Central memory CD4-positive, alpha-beta T cell (primary cell): Measurements from ENCODE around the gene TMEM54.

Experiments used
- DNase-seq: peaks from one replicate; pipeline ENCODE4 v3.0.0; 2022
- total RNA-seq, 3 experiments: gene quantifications; one replicate each; lab custom pipeline; 2026; lab: John Stamatoyannopoulos, UW

The TMEM54 gene, protein sequence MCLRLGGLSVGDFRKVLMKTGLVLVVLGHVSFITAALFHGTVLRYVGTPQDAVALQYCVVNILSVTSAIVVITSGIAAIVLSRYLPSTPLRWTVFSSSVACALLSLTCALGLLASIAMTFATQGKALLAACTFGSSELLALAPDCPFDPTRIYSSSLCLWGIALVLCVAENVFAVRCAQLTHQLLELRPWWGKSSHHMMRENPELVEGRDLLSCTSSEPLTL
- total RNA-seq = 0 to 0.21 (median 0.19) reads per million in 3 experiments

DNA sequence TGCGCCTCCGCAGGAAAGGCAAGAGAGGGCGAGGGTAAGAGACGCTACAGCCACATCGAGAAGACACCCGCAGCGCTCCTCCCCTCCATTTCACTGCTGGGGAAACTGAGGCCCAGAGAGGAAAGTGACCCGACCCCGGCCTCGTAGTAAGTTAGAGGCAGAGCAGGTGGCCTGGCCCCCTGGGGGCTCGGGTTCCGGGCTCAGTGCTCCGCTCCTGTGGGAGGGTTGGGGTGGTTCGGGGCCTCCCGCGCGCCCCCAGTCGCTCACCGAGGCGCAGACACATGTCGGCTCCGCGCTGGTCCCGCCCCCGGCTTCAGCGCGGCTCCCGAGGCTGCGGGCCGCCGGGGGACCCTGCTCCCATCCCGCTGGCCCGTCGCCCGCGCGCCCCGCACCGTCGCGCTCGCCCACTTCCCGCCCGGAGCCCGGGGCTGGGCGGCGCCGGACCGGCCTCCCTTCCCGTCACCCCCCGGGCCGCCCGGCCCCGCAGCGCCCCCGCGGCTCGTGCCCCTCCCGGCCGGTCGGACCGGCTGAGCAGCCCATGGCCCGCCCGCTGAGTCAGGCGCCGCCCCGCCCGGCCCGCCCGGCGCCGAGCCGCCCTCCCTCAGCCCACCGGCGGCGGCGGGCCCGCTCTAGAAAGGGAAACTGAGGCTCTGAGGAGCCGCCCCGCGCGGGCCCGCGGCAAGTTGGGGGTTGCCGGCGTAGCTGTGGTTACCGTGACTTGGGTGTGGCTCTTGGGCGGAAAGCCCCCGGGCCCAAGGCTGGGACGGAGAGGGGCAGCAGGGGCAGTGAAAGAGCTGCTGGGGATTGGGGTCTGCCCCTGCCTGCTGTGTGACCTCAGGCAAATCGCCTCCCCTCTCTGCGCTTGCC lies at the start of gene TMEM54:
TMEM54 (minus strand) TSS at position 434 of the 867 bp plus-strand sequence; CDS start at position 283, 151 bp downstream.
- DNase-seq = no peak

DNA sequence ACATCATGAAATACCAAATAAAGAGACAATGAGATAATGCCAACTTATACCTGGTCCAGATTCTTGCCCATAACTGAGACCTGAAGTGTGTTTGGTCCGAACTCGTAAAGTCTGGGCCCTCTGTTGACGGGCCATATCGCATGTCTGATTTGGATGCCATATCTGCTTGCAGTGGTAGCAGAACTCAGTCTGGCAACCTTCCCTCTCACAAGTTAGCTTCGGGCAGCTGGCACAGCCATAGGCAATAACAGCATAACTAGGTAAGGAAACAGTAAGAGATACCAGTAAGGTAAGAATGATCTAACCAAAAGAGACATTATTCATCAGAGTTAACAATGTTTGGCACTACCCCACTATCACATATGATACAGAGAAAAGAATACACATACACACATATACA lies 48.3 kb upstream of the TMEM54 start:
- DNase-seq = no peak

DNA sequence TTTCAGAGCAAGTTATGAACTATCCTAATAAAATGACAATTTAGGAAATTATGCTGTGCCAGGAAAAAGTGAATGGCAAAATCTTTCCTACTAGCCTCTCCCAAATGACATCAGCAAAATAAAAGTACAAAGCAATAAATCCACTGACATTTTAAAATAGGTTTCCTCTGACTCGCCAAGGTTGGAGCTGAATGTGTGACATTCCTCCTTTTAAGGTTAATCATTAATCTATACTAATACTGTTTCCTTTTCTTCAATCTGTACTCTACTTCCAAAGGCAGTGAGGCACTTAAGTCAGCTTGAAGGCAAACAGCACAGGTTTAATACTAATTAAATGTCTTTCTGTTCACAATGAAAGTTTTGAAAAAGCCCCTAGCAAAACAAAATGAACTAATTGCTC lies 47.7 kb upstream of the TMEM54 start:
- DNase-seq = no peak

DNA sequence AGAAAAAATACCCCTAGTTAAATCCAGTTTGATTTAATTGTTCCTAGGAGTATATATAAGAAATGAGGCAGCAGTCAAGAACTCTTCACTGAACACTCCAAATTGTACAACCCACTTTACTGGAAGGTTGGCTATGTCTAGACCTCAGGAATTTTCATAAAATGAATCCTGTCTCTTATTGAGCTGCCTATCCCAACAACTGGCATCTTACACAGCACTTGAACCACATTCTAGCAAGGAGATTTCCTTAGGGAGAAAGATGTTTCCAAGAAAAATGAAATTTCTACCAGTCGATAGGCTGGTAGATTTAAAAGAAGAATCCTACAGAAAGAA lies 47.2 kb upstream of the TMEM54 start:
- no peak for DNase-seq

DNA sequence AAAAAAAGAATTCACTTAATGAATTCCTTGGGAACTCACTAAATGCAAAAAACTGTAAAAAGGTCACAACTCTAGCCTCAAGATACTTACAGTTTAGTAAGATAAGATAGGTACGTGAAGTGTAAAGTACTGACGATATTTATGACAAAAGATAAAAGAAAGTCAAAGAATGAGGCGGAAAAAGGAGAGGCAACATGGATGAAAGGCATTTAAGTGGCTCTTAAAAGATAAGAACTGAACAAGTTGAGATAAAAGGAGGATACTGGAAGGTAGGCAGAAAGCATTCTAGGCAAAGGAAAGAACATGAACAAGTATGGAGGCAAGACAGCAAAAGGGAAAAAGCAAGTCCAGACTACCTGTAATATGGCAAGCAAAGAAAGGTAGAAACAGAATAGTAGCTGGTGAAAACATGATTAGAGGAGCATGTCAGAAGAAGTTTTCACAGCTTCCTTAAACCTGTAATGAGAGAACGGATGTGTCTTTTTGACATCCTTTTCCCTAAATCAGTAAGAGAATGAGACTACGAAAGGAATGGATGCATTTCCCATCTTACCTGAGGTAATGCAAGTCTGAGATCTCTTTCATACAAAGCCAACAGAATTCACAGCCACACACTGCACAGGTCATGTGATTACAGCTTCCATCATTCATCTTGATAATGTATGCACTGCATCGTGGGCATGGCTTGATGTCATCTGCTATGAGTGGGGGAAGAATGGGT lies 46.6 kb upstream of the TMEM54 start:
- no peak for DNase-seq

DNA sequence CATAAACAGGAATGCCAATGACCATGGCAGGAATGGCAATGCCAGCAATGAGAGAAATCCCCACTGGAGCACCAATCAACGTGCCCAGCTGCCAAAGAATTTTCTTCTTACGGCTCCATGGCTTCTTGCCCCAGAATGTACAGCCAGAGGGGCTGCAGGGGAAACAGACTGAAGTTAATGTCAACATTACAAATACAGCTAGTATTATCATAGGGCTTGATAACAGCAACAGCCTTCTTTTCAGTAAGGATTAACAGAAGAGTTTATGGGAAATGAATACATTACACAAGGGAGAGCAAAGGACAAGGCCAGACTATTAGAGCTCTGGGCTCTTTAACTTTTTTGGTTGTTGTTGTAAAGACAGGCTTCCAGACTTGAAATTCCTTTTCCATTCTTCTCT lies 45.2 kb upstream of the TMEM54 start:
- DNase-seq = no peak

DNA sequence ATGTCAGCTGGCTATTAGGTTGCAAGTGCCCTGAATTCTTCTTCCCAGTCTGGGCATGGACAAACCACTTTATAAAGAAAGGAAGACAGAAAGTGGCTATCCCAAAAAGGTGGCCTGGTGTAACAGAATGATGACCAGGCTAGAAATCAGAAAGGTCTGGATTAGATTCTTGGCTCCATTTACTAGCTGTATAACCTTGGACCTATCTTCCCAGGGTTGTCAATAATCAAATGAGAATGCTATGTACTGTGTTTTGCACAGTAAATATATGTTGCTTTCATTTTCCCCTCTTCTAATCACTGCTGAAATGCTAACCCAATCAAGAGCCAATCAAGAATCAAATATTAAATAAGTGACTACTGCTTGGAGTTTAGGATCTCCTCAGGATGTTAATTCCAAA lies 43.0 kb upstream of the TMEM54 start:
- DNase-seq = no peak

DNA sequence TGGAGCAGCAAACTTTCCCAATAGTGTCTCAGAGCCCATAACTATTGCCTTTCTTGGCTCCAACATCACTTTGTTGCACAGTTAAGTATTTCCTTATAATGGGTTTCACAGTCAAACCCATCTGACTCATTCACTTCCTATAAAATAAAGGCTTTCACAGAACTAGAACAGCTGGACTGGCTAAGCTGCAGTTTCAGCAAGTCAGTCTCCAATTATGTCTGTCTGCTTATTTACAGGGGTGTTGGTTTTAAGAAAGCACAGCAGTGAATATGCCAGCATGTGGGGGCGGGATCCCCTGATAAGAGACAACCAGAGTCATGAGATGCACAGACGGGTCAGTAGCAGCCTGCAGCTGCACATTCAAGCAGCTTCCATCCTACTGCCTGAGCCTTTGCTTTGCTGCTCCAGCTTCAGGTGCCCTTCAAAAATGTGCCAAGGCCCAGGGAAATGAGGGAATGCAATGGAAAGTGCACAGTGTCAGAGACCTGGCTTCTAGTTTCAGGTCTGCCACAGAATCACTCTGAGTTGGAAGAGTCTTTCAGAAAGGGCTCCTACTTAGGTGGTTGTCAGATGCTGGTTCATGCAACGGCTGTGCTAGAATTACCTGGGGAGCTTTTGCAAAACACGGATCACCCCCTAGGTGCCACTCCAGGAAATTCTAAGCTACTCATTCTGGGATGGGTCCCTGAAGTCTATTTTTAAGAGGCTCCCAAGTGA lies 38.6 kb upstream of the TMEM54 start:
- no peak for DNase-seq

DNA sequence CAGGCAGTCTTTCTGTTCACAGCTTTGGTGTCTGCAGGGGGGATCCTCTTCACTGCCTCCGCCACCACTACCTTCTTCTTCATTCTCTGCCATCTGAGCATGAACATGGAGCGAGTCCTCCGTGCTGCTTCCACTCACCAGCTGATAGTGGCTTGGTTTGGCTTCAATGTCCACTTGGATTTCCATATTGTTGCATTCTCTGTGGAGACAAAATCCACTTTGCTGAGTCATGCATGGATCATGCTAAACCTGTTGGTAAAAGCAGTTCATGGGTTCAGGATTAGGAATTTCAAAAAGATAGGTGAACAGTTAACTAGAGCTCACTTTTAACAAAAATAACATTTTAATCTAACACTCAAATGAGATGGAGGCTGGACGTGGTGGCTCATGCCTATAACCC lies 35.9 kb upstream of the TMEM54 start:
- no peak for DNase-seq

DNA sequence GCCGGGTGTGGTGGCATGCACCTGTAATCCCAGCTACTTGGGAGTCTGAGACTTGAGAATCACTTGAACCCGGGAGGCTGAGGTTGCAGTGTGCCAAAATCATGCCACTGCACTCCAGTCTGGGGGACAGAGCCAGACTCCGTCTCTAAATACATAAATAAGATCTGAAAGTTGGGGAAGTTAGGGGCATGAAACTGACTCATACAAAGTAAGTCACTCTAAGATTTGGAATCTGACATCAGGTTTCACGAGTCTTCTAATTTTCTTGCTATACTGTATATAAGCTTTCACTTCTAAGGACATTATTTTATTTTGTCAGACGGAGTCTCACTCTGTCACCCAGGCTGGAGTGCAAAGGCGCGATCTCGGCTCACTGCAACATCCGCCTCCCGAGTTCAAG lies 33.3 kb upstream of the TMEM54 start:
- DNase-seq = no peak

DNA sequence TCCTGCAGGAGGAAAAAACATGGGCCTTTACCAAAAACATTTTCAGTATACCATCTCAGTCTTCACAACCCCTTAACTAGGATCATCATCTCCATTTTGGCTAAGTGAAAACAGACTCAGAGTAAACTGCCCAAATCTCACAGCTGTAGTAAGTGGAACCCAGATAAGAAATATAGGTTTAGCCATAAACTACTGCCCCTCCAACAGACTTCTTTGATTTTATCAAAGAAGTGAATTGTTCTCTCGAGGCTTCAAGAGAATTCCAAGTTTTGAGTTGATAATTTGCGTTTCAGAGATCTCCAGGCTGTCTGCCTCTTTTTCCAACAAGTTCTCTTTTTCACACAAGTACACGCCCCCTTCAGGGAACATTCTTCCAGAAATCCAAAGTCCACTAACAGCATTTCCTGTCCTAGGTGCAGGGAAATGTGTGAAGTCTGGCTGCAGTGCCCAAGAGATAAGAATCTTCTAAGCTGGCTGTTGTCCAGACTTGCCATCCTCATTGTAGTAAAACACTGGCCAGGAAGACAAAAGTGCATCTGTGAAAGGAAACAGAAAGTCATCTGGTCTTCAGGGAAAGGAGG lies 32.6 kb upstream of the TMEM54 start:
- no peak for DNase-seq

DNA sequence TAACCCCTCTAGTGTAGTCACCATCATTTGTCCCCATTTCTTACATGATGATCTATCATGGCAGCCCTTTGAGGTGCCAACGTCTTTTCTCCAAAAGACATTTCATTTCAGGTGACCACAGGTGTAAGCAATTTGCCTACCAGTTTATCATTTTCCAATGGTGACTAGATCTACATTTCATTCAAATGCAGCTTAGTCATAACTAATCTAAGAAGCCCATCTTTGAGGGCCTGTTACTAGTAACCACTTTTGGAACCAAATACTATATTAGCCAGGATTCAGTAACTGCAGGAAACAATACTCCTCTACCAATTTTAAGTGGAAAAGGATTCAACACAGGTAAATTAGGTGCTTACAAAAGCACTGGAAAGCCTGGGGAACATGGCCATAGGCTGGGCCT lies 30.6 kb upstream of the TMEM54 start:
- DNase-seq = no peak

DNA sequence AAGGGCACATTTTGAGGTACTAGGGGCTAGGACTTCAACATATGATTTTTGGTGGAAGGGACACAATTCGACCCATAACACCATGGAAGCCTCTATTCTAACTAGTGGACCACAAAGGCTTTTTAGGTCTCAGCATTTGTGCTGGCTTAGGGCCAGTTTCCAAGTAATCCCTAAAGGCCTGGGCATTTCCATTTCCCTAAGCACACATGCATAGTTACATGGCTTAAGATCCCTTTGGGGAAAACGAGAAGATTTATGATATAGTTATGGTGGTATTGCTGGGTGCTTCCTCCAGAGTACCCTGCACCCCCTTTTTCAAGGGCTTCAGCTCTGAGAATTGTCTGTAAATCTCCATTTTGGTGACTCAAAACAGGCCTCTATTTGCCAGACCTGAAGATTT lies 28.2 kb upstream of the TMEM54 start:
- no peak for DNase-seq

DNA sequence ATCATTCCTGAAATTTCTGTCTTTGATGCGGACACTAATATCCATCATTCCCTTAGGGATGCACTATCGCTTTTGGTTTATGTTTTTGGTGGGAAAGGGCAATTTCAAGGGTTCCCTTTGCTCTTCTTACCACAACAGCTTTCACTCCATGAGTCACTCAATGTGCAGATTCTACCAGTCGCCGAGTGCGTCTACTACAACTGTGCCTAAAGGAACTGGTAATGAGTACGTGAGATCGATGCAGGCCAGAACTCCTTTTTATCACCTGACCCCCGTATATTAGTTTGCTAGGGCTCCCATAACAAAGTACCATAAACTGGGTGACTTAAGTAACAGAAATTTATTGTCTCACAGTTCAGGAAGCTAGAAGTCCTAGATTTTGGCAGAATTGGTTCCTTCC lies 27.5 kb upstream of the TMEM54 start:
- no peak for DNase-seq

DNA sequence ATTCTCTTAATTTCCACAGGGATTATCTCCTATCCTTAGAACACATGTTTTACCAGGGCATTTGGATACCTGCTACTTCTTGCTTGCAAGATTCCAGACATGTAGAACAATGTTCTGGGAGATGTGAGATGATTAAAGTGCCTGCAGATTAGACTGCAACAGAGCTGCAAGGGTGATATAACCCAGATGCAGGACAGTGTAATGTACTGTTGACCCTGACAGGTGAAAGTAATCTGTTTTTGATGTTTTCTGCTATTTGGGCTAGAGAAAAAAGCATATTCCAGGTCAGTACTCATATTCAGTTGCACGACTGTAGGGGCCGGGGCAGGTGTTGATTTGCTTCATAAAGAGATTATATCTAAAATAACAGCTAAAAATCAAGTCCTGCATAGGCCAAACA lies 27.1 kb upstream of the TMEM54 start:
- DNase-seq = no peak

DNA sequence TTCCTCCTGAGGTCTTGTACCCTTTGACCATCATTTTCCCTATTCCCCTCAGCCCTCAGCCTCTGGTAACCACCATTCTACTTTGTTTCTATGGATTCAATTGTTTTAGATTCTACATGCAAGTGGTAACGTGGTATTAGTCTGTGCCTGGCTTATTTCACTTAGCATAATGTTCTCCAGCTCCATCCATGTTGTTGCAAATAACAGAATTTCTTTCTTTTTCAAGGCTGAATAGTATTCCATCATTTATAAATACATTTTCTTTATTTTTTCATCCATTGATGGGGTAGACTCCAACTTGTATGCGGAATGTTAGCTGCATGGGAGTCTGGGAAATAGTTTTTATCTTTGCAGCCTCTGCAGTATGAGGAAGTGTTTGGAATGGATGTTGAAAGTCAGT lies 26.3 kb upstream of the TMEM54 start:
- DNase-seq = no peak

DNA sequence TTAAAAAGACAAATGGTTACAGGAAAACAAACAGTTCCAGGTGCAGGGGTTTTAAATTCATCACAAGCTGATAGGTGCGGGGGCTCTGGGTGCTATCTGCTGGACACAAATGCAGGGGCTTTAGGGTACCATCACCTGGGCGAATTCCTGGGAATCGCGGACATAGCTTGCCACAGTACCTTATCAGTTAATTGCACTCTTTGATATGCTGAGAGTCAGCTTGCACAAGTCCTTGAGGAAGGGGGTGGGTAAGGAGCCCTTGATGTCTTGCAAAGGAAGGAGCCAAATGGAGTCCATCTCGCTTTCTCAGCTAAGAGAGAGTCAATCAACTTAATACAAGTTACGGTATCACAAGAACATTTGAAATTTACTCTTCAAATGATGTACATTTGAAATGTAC lies 25.4 kb upstream of the TMEM54 start:
- DNase-seq = no peak

DNA sequence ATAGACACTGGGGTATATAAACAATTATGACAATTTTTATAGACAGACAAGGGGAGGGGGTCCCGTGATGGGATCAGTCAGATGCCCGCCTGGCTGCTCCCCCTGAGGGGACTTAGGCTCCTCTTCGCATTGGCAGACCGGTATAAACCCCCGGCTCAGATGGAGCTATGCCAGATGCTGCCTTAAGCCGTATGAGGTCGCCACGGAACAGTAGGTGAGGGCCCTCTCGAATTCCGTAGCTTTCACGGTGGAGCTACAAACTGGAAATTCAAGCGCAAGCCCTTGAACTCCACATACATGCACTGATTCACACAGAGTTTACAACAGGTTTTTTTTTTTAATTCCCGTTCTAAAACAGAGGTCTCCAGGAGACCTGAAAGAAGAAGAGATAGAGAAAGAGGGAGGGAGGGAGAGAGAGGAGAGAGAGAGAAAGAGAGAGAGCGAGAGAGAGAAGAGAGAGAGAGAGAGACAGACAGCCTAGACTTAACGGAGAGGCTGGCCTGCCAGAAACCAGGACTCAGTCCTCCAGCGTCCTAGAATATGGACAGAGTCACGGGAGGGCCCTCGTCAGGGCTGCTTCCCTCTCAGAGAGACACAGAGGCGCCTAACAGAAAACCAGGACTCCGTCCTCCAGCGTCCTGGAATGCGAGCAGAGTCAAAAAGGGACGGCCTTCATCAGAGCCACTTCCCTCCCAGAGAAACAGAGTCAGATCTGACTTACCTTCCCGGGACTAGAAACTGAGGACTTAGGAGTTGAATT lies 24.4 kb upstream of the TMEM54 start:
- no peak for DNase-seq

DNA sequence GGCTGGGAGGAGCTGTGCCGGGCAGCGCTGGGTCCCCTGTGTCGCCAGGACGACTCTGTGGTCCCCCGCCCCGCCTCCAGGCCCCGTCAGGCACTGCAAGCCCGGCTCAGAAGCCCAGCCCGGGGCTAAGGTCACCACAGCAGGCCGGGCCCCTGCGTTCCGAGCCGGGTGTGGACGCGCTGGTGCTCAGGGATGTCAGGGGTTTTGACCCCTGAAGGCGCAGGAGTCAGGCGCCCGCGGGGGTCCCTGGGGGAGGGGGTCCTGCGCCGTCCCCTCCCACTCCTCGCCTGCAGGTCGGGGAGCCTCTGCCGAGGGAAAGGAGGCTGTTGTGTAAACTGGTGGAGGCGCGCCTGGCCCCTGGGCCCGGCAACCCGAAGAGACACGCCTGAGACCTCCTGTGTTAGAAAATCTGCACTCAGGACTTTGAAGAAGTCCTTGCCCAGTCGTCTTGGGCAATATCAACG lies 23.7 kb upstream of the TMEM54 start:
- DNase-seq = no peak

DNA sequence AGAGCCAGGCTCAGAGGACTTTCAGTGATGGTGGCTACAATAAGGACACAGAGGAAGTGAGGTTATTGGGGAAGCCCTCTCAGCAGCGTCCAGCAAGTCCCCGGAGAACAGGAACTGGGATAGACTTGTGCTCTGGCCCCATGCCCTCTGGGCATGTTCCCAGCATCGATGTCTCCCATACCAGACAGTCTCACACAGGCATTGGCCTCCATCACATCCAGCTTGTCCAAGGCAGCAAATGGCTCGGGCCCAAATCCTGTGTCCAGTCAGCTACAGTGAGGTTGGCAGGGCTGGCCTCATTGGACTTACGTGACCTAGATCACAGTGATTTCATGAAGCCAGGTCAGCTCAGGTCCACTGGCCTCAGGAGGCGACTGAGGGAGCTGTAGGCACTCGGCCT lies 19.6 kb upstream of the TMEM54 start:
- no peak for DNase-seq

DNA sequence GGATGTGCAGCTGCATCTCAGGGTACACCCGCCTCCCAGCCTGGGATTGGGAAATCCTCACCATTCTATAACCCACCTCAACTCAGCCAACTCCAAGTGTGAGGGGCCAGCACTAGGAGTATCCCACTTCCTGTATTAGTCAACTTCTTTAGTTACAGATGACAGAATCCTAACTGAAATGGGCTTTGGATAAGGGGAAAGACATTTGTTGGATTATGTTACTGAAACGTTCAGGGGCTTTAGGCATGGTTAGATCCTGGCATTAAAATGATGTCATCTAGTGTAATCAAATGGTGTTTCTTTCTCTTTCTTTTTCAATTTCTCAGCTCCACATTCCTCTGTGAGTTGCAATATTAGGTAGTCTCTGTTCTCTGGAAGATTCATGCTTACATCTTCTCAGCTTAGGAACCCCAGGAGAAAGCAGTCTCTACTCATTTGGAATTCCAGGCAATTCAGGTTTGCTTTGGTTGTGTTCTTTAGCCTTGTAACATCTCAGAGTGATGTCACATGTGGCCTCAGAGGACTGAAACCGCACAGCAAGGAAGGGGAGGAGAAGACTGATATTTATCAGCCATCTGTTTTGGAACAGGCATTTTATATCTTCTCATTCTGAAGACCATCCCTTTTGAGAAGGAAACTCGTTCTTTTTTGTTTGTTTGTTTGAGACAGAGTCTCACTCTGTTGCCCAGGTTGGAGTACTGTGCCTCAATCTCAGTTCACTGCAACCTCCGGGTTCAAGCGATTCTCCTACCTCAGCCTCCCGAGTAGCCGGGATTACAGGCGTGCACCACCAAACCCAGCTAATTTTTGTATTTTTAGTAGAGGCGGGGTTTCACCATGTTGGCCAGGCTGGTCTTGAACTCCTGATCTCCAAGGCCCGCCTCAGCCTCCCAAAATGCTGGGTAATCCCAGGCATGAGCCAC lies 18.9 kb upstream of the TMEM54 start:
- no peak for DNase-seq
